ENCODE results near the gene UNC13D. TPM values are rescaled to one million over a fixed set of nuclear protein-coding genes. Genes with fewer than 3 reads are reported as not detected.
A peak's percentile ranks its signal among the peaks of the same experiment; 100 is the strongest.

The UNC13D gene
- total RNA-seq, 2 donors from 2014 or later, result 8.6 to 21.8 TPM

DNA sequence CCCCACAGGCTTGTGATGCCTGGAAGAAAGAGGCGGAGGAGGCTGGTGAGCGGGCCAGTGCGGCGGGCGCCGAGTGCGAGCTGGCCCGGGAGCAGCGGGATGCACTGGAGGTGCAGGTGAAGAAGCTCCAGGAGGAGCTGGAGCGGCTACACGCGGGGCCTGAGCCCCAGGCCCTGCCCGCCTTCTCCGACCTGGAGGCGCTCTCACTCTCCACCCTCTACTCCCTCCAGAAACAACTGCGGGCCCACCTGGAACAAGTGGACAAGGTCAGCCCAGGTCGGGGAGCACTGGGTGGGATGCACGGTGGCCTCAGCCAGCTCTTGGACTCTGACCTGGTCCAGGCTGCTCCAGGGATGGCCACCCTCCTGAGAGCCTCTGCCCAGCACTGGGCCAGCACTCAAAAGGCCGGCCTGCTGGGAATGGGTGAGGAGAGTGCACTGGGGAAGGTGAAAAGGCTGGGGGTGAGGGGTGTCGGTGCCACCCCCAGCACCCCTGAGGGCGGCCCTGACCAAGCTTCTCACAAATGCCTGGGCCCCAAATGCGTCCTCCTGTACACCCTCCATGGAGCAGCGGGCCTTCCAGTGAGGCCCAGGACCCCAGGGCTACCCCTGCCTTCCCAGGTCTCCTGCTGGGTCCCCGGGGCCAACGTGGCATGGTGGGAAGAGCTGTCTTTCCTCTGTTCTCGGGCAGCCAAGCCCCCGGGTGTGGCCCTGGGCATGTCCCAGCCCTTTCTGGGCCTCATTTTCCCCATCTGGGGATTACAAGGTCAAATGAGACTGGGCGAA, 20.8 kb downstream of the UNC13D start:
- peaks cover 14 to 21% of the 10 kb centered on the region in 2 donors for H3K36me3 ChIP-seq (replicated peaks in 1 of 2; ENCODE audit: insufficient read depth in 1 of 2, low read depth in 2 of 2)
- intact Hi-C loops (cut with DNase I), result no loop called here
- DNase-seq (no peak), ATAC-seq (no peak)
- no peak overlapping the region for H3K4me3 ChIP-seq
- no peaks in the 10 kb centered on the region for H3K9me3 ChIP-seq
- H3K27ac ChIP-seq, result peak overlapping the region; percentile 61 to 72 (median 62)
- 89 to 98% methylated on average over 9 to 26 of the region's 28 CpGs for WGBS, 2 donors
- H3K27me3 ChIP-seq, result no peaks in the 10 kb centered on the region
- peaks cover 37% of the 10 kb centered on the region for H3K4me1 ChIP-seq
- no peak for TF ChIP-seq POLR2A (IDR thresholded peaks at IDR 0.05)
- TF ChIP-seq, protein P1, sequence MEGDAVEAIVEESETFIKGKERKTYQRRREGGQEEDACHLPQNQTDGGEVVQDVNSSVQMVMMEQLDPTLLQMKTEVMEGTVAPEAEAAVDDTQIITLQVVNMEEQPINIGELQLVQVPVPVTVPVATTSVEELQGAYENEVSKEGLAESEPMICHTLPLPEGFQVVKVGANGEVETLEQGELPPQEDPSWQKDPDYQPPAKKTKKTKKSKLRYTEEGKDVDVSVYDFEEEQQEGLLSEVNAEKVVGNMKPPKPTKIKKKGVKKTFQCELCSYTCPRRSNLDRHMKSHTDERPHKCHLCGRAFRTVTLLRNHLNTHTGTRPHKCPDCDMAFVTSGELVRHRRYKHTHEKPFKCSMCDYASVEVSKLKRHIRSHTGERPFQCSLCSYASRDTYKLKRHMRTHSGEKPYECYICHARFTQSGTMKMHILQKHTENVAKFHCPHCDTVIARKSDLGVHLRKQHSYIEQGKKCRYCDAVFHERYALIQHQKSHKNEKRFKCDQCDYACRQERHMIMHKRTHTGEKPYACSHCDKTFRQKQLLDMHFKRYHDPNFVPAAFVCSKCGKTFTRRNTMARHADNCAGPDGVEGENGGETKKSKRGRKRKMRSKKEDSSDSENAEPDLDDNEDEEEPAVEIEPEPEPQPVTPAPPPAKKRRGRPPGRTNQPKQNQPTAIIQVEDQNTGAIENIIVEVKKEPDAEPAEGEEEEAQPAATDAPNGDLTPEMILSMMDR (IDR thresholded peaks at IDR 0.05), result no peak

DNA sequence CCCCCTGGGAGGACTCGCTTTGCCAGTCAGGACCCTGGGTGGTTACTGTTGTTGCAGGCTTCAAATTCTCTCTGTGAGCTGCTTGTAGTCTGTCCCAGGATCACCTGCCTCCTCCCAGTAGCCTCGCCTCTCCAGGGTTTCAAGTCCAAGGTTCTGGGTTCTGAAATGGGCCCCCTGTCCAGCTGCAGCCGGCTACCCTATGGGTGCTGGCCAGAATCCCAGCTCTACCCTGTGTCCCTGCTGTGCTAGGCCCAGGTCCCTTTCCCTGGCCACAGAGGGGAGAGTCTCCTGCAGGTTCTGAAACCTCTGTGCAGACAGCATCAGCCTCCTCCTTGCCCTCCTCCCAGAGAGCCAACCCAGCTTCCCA, 21.4 kb downstream of the UNC13D start:
- Histone ChIP-seq H3K27ac (peak overlapping the region; percentile 61 to 72 (median 62)), H3K9me3 (no peaks in the 10 kb centered on the region), H3K27me3 (no peaks in the 10 kb centered on the region), H3K4me3 (no peak overlapping the region), H3K4me1 (peaks cover 31% of the 10 kb centered on the region), H3K36me3 (replicated peaks in 1 of 2; ENCODE audit: insufficient read depth in 1 of 2, low read depth in 2 of 2) (peaks cover 14 to 24% of the 10 kb centered on the region in 2 donors)
- intact Hi-C loops (cut with DNase I), result no loop called here
- WGBS, 2 donors, result 32 to 48% methylated on average over 3 of the region's 3 CpGs
- ATAC-seq (peak; percentile 36), DNase-seq (no peak)
- TF ChIP-seq, protein P1 (IDR thresholded peaks at IDR 0.05), result no peak
- TF ChIP-seq POLR2A (IDR thresholded peaks at IDR 0.05), result no peak

DNA sequence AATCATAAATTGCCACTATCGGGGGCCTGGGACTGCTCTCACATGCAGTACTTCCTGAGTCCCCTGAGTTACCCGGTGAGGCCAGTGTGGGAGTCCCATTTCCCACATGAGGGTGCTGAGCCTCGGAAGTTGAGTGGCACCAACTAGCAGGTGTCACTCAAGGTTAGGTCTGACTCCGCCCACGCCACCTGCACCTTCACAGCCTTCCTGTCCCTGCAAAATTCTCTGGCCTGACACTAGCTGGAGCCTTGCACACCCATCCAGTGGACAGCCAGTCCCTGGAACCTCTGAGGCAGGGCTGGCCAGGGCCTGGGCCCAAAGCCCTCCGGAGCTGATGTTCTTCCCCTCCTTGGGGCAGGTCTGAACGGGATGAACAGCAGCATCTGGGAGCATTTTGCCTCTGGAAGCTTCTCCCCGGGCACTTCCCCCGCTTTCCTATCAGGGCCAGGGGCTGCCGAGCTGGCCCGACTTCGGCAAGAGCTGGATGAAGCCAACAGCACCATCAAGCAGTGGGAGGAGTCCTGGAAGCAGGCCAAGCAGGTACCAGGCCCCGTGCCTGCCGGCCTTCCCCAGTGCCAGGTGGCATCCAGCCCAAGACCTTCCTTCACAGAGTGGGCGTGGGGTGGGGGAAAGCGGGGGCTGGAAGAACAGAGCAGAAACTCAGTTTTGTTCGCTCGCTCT, 21.9 kb downstream of the UNC13D start:
- no peak for TF ChIP-seq POLR2A (IDR thresholded peaks at IDR 0.05)
- TF ChIP-seq, protein P1 (IDR thresholded peaks at IDR 0.05), result no peak
- ATAC-seq, result peak; percentile 78
- H3K27ac ChIP-seq, result peak overlapping the region; percentile 61 to 72 (median 62)

DNA sequence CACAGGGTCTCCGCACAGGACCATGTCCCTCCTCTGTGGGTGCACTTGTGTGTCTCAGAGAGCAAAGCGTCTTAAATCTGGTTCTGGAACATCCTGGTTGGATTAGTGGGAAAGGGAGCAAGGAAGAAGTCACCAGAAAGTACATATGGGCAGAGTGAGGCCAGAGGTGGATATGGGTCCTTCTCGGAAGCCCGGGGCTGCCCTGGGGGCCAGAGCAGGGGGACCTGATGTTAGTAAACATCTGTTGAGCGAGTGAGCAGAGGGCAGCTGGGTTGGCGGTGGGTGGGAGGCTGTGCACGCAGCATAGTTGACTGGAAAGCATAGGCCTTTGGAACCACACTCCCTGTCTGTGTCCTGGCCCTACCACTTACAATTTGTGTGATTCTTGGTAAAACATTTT, 22.7 kb downstream of the UNC13D start:
- no peak for ATAC-seq
- intact Hi-C loops (cut with DNase I), result no loop called here
- no peak overlapping the region for H3K4me3 ChIP-seq

More for the DNA sequence above, 21.9 kb downstream of the UNC13D start:
- intact Hi-C loops (cut with DNase I), result no loop called here
- Histone ChIP-seq H3K36me3 (replicated peaks in 1 of 2; ENCODE audit: insufficient read depth in 1 of 2, low read depth in 2 of 2) (peaks cover 14 to 25% of the 10 kb centered on the region in 2 donors), H3K4me3 (no peak overlapping the region), H3K9me3 (no peaks in the 10 kb centered on the region), H3K27me3 (no peaks in the 10 kb centered on the region), H3K4me1 (peaks cover 26% of the 10 kb centered on the region)
- 29 to 33% methylated on average over 9 to 18 of the region's 18 CpGs for WGBS, 2 donors
- peak; percentile 87 to 95 (median 92) for DNase-seq

More for the DNA sequence above, 22.7 kb downstream of the UNC13D start:
- no peak for TF ChIP-seq POLR2A (IDR thresholded peaks at IDR 0.05)
- TF ChIP-seq, protein P1 (IDR thresholded peaks at IDR 0.05), result no peak
- Histone ChIP-seq H3K27me3 (no peaks in the 10 kb centered on the region), H3K36me3 (replicated peaks in 1 of 2; ENCODE audit: insufficient read depth in 1 of 2, low read depth in 2 of 2) (peaks cover 14 to 26% of the 10 kb centered on the region in 2 donors), H3K4me1 (peaks cover 21% of the 10 kb centered on the region), H3K9me3 (no peaks in the 10 kb centered on the region), H3K27ac (peak overlapping the region in 3 of 4 donors; percentile 61 to 72 (median 63))
- DNase-seq, result no peak
- 93 to 95% methylated on average over 7 of the region's 7 CpGs for WGBS, 2 donors
